Ovary (tissue), 9 donors: Measurements from ENCODE around the gene SLC35E4. TPM values are rescaled to one million over a fixed set of nuclear protein-coding genes. Genes with fewer than 3 reads are reported as not detected.

Source experiments
- DNase-seq, 5 donors: peaks; one replicate each; pipeline ENCODE4 v3.0.0-alpha.2; 2019 to 2020
- H3K27ac ChIP-seq, 2 donors: fragments of 200-600 bp; one replicate each; pipeline versions ENCODE4 v1.5.1 to v1.8.0; 2019 to 2022
- H3K27me3 ChIP-seq: fragments of 200-600 bp; one replicate; pipeline ENCODE4 v1.8.0; 2022
- H3K36me3 ChIP-seq: fragments of 200-600 bp; sonication (generic); one replicate; pipeline ENCODE4 v1.5.1; 2019
- H3K4me1 ChIP-seq: one replicate; pipeline ENCODE4 v1.8.1; 2013; ENCODE audit warnings: mild to moderate bottlenecking, moderate library complexity; ENCODE audit not compliant: insufficient read depth
- H3K4me3 ChIP-seq: fragments of 200-600 bp; sonication (generic); one replicate; pipeline ENCODE4 v1.5.1; 2017
- H3K9me3 ChIP-seq, 2 donors: fragments of 200-600 bp in 1 of 2; sonication (generic) in 1 of 2; one replicate each; pipeline versions ENCODE4 v1.5.1 to v1.8.1; 2013 to 2019; ENCODE audit warnings: mild to moderate bottlenecking in 1 of 2, moderate library complexity in 1 of 2
- CTCF ChIP-seq, 3 donors: fragments of 450-650 bp in 2 of 3; fragments of 200-600 bp in 1 of 3; IDR thresholded peaks; one replicate each; pipeline versions ENCODE4 v1.5.1 to v1.8.0; 2016 to 2022; ENCODE audit warnings: antibody characterized with exemption in 3 of 3, mild to moderate bottlenecking in 1 of 3
- EP300 ChIP-seq: sonication (generic); formaldehyde crosslinking; IDR thresholded peaks from one replicate; pipeline ENCODE4 v1.6.1; 2017; ENCODE audit warnings: antibody characterized with exemption
- POLR2A ChIP-seq: fragments of 450-650 bp; IDR thresholded peaks from one replicate; pipeline ENCODE4 v1.6.1; 2017; ENCODE audit warnings: antibody characterized with exemption, mild to moderate bottlenecking, moderate library complexity
- WGBS, 3 donors: extraction: QIAGEN DNeasy Blood & Tissue Kit in 1 of 3; methylation state at CpG; one replicate each; pipeline versions ENCODE4 v1.1.5 to v1.1.7; 2013 to 2017; 5-methylcytosine and 5-hydroxymethylcytosine counted together
- intact Hi-C, 4 donors: fragments of 100-400 bp; cut with DNase I; formaldehyde crosslinking; loops; one replicate each; pipeline versions ENCODE4 v1.11.0 to v1.15.1; 2022 to 2023
- polyA plus RNA-seq, 2 donors: library from polyadenylated mRNA; stranded (reverse); fragments of 200-250 nt in 1 of 2; fragments of 350-450 nt in 1 of 2; fragmentation: Illumina TruSeq in 1 of 2; extraction: RNeasy Lipid Tissue Mini Kit (QIAGEN cat#74804) in 1 of 2; gene quantifications; one replicate each; pipeline ENCODE4 v1.2.3, GENCODE V29; 2013 to 2014
- total RNA-seq, 7 donors: library from RNA; depleted of rRNA in 2 of 7; stranded (reverse); fragments of >200 nt in 2 of 7; fragmentation: NEBNext Ultra II Directional in 3 of 7; extraction: Animal tissue kit (Norgen Biotek cat#: 25700) in 3 of 7; gene quantifications; one replicate each; pipeline versions ENCODE4 v1.1.0 to v1.2.4, GENCODE V29; 2016 to 2023
- donor health status: DM: no; HTN: no; CAD: no; lungs with moderate emphysema.
- donor health status: DM: no; HTN: no; CAD: no.
- donor health status: Bipolar disorder and iron deficiency.
- donor health status: DM: yes; HTN: yes; CAD: no.
- donor health status: DM: no; HTN: no; CAD: no.
- donor health status: DM: yes; HTN: yes; CAD: no.

The SLC35E4 gene
- total and polyA plus RNA-seq, 9 donors = 0.90 to 6.7 (median 3.5) TPM

GRCh38 chr22:30643055-30643875, 7.7 kb downstream of the SLC35E4 start:
- no peaks in the 10 kb centered on the region for H3K9me3 ChIP-seq
- no peak overlapping the region for H3K27ac ChIP-seq
- intact Hi-C loops = loop anchor here in 1 of 4 donors (10.0 kb wide), 1 partner anchor 442 kb away; the partner anchor contains the start of gene SMTN
- DNase-seq = no peak
- H3K36me3 ChIP-seq = no peaks in the 10 kb centered on the region
- peaks cover 4% of the 10 kb centered on the region for H3K4me1 ChIP-seq
- H3K4me3 ChIP-seq = no peak overlapping the region
- H3K27me3 ChIP-seq = no peaks in the 10 kb centered on the region
- TF ChIP-seq CTCF (IDR thresholded peaks at IDR 0.05) (no peak), EP300 (no peak), POLR2A (no peak)
- WGBS, 3 donors = 75 to 81% (median 77%) methylated on average over 16 of the region's 16 CpGs

- TF ChIP-seq CTCF (IDR thresholded peaks at IDR 0.05) (no peak), POLR2A (no peak), EP300 (no peak)
- 94 to 97% (median 95%) methylated on average over 25 of the region's 25 CpGs for WGBS, 3 donors
- Histone ChIP-seq H3K27ac (no peak overlapping the region), H3K4me1 (peaks cover 4% of the 10 kb centered on the region), H3K36me3 (no peaks in the 10 kb centered on the region), H3K27me3 (no peaks in the 10 kb centered on the region), H3K9me3 (no peaks in the 10 kb centered on the region), H3K4me3 (no peak overlapping the region)
- DNase-seq = no peak
- intact Hi-C loops = loop anchor here in 1 of 4 donors (10.0 kb wide), 1 partner anchor 438 kb away; the partner anchor contains the start of gene SMTN
Measured at GRCh38 chr22:30646518-30647160, 11.1 kb downstream of the SLC35E4 start.

GRCh38 chr22:30647536-30647935, 12.0 kb downstream of the SLC35E4 start:
- no peak for DNase-seq
- Histone ChIP-seq H3K4me1 (peaks cover 4% of the 10 kb centered on the region), H3K4me3 (no peak overlapping the region), H3K9me3 (no peaks in the 10 kb centered on the region), H3K27ac (no peak overlapping the region), H3K36me3 (no peaks in the 10 kb centered on the region), H3K27me3 (no peaks in the 10 kb centered on the region)
- TF ChIP-seq POLR2A = no peak
- no peak for TF ChIP-seq CTCF (IDR thresholded peaks at IDR 0.05)
- WGBS, 3 donors = 85 to 95% (median 93%) methylated on average over 3 of the region's 3 CpGs
- intact Hi-C loops = loop anchor here in 1 of 4 donors (10.0 kb wide), 1 partner anchor 437 kb away; the partner anchor contains the start of gene SMTN

GRCh38 chr22:30648825-30649224, 13.2 kb downstream of the SLC35E4 start:
- no peak for TF ChIP-seq POLR2A
- TF ChIP-seq CTCF (IDR thresholded peaks at IDR 0.05) = no peak
- no peaks in the 10 kb centered on the region for H3K9me3 ChIP-seq
- no peak overlapping the region for H3K27ac ChIP-seq
- intact Hi-C loops = loop anchor here in 1 of 4 donors (10.0 kb wide), 1 partner anchor 436 kb away; the partner anchor contains the start of gene SMTN
- no peaks in the 10 kb centered on the region for H3K27me3 ChIP-seq
- no peaks in the 10 kb centered on the region for H3K36me3 ChIP-seq
- DNase-seq = no peak
- no peaks in the 10 kb centered on the region for H3K4me1 ChIP-seq
- 96 to 98% (median 97%) methylated on average over 3 of the region's 3 CpGs for WGBS, 3 donors
- no peak overlapping the region for H3K4me3 ChIP-seq
